Rectal smooth muscle tissue (tissue), 1 donor: ENCODE measurements around the gene STEAP1B.
"Not testable (repeated sequence)": the region's sequence is repeated elsewhere in the genome, so short reads cannot be mapped to it uniquely, and the experiment has no call there.

Experiments used
- H3K27ac ChIP-seq: one replicate; pipeline ENCODE4 v1.7.0; 2013; ENCODE audit warnings: low read depth, low read length, inconsistent platforms
- H3K27me3 ChIP-seq: one replicate; pipeline ENCODE4 v1.7.0; 2013; ENCODE audit warnings: low read length; ENCODE audit not compliant: control insufficient read depth, insufficient read depth
- H3K36me3 ChIP-seq: one replicate; pipeline ENCODE4 v1.7.0; 2013; ENCODE audit warnings: low read length; ENCODE audit not compliant: control insufficient read depth, insufficient read depth
- H3K4me1 ChIP-seq: one replicate; pipeline ENCODE4 v1.7.0; 2013; ENCODE audit warnings: low read length; ENCODE audit not compliant: control insufficient read depth, insufficient read depth
- H3K4me3 ChIP-seq: one replicate; pipeline ENCODE4 v1.7.0; 2013; ENCODE audit warnings: low read length
- H3K9ac ChIP-seq: one replicate; pipeline ENCODE4 v1.7.0; 2013; ENCODE audit warnings: low read length

Gene STEAP1B

DNA sequence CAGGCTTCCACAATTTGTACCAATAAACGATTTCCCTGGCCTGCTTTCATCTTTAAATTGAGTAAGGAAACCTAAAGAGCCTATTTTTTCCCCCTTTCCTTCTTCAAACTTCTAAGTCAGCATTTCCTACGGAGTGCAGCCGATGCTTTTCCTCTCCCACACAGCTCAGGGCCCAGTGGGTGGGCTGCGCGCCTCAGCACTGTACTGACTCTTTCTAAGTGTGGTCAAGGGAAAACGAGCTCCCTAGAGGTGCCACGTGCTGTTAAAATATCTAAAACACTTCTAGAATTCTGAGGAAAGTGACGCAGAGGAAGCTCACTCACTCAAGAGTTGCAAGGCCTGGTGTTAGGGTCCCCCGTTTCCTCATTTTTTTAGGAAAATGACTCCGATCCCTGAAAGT is 29.0 kb downstream of the STEAP1B start:
- Histone ChIP-seq H3K27me3 (no peaks in the 10 kb centered on the region), H3K4me1 (no peaks in the 10 kb centered on the region), H3K36me3 (no peaks in the 10 kb centered on the region), H3K4me3 (no peak overlapping the region), H3K9ac (no peak overlapping the region), H3K27ac (no peak overlapping the region)

DNA sequence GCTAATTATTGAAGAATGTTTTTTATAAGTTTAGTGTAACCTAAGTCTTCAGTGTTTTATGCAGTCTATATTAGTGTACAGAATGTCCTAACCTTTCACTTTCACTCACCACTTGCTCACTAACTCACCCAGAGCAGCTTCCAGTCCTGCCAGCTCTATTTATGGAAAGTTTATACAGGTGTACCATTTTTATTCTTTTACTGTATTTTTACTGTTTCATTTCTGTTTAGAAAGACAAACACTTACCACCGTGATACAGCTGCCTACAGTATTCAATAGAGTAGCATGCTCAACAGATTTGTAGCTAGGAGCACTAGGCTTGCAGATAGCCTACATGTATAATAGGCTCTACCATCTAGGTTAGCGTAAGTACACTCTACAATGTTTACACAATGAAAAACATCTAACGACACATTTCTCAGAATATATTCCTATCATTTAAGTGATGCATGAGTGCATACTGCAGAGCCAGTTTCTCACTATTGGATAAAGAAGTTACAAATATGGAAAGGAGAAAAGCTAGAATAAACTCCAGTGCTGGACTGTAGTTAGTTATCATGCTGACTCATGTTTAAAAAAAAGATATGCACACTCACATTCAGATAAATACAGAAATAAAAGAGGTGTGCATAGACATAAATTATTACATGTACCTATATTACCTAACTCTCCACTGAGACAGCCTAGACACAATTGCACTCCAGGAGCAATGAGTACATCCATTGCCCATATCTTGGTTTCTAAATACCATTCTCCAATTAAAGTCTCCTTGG is 30.4 kb downstream of the STEAP1B start:
- Histone ChIP-seq H3K27me3 (no peaks in the 10 kb centered on the region), H3K36me3 (no peaks in the 10 kb centered on the region), H3K9ac (no peak overlapping the region), H3K27ac (no peak overlapping the region), H3K4me1 (no peaks in the 10 kb centered on the region), H3K4me3 (no peak overlapping the region)

DNA sequence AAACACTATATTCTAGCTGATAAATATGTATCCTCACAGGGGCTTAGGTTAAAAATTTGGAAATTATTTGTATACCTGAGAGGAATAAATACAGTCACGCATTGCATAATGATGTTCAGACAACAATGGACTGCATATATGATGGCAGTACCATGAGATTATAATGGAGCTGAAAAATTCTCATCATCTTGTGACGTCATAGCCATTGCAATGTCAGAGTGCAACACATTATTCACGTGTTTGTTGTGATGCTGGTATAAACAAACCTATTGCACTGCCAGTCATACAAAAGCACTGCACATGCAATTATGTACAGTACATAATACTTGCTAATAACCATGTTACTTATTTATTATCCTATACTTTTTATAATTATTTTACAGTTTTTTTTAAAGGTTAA is 31.4 kb downstream of the STEAP1B start:
- Histone ChIP-seq H3K9ac (no peak overlapping the region), H3K27me3 (no peaks in the 10 kb centered on the region), H3K4me1 (no peaks in the 10 kb centered on the region)

DNA sequence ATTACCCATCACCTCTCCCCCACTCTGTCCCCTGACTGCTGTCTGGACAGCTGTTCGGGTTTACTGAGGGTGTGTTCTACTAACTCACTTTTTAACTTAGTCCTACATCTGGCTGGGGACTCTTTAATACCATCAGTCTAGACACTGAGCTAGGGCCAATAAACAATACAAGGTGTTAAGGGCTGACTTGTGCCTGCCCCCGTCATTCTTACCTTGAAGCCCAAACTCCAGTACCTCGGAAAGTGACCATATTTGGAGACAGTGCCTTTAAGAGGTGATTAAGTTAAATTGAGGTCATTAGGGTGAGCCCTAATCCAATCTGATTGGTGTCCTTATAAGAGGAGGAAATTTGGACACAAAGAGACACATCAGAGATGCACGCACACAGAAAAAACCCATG is 35.7 kb downstream of the STEAP1B start:
- H3K27ac ChIP-seq: no peak overlapping the region
- H3K9ac ChIP-seq: no peak overlapping the region
- no peaks in the 10 kb centered on the region for H3K4me1 ChIP-seq
- H3K36me3 ChIP-seq: no peaks in the 10 kb centered on the region
- H3K4me3 ChIP-seq: no peak overlapping the region
- H3K27me3 ChIP-seq: no peaks in the 10 kb centered on the region

More for the DNA sequence above, 31.4 kb downstream of the STEAP1B start:
- no peak overlapping the region for H3K27ac ChIP-seq
- H3K4me3 ChIP-seq: no peak overlapping the region
- no peaks in the 10 kb centered on the region for H3K36me3 ChIP-seq

DNA sequence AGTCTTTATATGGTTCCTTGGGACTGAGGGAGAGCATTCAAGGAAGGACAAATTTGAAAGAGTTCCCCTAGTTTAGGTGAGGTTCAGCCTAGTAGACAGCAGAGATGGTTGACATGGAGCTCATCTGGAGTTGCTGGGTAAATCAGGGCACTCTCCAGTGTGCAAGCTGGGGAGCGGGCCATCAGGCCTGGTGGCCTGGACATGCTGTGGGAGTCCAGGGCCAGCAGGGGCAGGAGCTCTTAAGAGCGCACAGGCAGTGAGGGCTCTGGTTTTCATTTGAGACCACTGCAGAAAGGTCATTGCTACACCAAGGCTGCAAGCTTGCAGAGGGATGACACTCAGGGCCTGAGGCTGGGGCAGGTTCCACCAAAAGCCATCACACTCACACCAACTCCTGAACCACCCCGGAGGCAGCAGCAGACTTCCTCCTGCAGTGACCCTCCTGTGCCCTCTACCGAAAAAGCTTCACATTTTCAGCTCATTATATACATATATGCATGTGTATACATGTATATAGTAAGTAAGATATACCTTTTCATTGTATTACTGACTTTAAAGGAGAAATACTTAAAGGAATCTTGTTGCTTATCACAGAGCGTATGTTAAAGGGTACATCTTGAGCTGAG is 39.5 kb downstream of the STEAP1B start:
- no peak overlapping the region for H3K27ac ChIP-seq
- H3K27me3 ChIP-seq: no peaks in the 10 kb centered on the region
- H3K36me3 ChIP-seq: no peaks in the 10 kb centered on the region
- H3K4me1 ChIP-seq: no peaks in the 10 kb centered on the region
- H3K9ac ChIP-seq: no peak overlapping the region
- H3K4me3 ChIP-seq: no peak overlapping the region

DNA sequence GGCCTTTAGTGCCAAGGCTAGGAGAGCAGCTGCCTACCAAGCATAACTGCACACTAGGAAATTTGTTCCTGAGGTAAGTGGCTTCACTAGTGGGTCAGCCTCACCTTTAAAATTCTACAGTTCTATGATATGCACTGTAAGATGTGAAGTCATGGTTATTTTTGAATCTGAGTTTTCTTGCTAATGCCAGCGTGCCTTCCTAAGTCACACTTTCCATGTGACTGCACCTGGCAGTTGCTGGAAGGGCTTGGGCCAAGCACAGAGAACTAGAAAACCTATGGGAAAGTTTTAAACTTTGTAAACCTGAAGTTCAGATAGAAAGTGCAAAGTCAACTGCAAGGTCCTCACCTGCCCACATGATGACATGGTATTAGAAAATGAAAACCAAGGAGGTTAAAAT is 42.5 kb downstream of the STEAP1B start:
- no peaks in the 10 kb centered on the region for H3K27me3 ChIP-seq
- H3K36me3 ChIP-seq: no peaks in the 10 kb centered on the region
- H3K4me3 ChIP-seq: no peak overlapping the region
- no peak overlapping the region for H3K9ac ChIP-seq
- no peaks in the 10 kb centered on the region for H3K4me1 ChIP-seq
- H3K27ac ChIP-seq: no peak overlapping the region

DNA sequence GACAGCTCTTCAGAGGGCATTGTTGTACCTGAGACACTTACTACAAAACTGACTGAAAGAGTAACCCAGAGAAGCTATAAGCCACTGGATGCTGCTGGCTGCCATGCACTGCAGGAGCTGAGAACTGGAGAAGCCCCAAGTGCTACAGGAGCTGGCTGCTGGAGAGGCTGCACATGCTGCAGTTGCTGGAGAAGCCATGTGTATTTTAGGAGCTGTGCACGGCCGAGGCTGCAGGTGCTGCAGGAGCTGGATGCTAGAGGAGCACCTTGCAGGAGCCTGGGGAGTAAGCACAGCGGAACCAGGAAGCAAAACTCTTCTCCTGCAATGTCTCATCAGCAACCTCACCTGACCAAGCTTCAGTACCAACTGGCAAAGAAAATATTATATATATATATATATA is 45.5 kb downstream of the STEAP1B start:
- Histone ChIP-seq H3K4me3 (no peak overlapping the region), H3K36me3 (no peaks in the 10 kb centered on the region), H3K27me3 (no peaks in the 10 kb centered on the region), H3K27ac (no peak overlapping the region), H3K9ac (no peak overlapping the region), H3K4me1 (no peaks in the 10 kb centered on the region)

DNA sequence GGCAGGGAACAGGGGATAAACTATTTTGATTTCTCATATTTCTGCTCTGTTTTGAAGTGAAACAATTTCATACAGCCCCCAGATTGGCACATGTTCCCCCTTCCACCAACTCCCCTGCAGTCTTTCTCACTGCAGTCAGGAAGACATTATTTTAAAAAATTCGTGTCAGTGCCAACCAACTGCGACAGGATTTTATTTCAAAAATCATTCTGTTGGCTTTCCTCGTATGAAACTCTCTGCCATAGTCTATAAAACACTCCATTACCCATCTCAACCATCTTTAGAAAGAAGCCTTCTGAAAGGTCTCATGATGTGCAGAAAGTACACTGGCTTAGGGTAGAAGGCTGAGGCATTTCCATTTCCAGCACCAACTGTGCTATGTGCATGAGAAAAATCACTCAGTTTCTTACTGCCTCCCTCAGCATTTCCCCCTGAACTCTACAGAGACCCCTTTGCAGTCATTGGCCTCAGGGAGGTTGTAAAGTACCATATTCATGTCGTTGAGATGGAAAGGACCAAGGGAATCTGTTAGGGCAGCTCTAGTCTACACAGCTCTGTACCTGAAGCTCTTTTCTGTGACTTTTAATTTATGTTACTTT is 46.9 kb downstream of the STEAP1B start:
- Histone ChIP-seq H3K4me3 (no peak overlapping the region), H3K27ac (no peak overlapping the region), H3K9ac (no peak overlapping the region)

DNA sequence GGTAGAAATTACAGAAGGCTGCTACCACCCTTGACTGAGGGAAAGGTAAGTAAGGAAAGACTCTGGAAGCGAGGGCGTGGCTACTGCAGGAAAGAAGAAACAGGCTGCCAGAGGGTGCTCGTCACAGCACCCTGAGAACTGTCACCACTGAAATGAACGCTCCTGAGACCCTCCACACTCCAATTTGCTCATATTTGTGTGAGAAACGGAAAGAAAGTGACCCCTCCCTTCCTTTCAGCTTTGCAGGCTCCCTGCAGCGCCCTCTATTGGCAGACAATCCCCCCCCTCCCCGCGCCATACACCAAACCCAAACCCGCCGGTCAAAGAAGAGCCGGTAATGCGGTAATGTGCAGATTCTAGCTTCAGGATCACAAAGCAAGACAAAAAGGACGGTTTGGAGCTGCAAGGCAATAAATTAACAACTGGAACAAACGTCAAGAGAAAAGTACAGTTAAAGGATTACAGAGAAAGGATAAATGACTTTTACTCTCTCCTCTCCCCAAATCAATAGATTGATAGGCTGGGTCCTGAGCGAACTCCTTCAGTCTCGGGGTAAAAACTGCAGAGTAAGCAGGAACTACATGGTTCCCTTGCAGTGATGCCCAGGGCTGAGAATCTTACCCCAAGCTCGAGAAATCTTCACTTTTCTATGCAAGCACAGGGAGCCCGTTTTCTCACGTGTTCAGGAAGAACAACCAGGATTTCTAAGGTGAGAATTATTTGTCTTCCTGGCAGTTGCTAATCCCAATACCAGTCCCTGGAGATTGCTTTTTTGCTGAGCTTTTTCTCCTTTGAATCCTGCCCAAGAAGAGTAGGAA is 47.6 kb downstream of the STEAP1B start:
- no peak overlapping the region for H3K9ac ChIP-seq
- no peaks in the 10 kb centered on the region for H3K4me1 ChIP-seq
- no peak overlapping the region for H3K27ac ChIP-seq
- H3K27me3 ChIP-seq: no peaks in the 10 kb centered on the region
- H3K36me3 ChIP-seq: no peaks in the 10 kb centered on the region
- H3K4me3 ChIP-seq: peak overlapping the region; percentile 56

More for the DNA sequence above, 46.9 kb downstream of the STEAP1B start:
- H3K4me1 ChIP-seq: no peaks in the 10 kb centered on the region
- H3K27me3 ChIP-seq: no peaks in the 10 kb centered on the region
- H3K36me3 ChIP-seq: no peaks in the 10 kb centered on the region

DNA sequence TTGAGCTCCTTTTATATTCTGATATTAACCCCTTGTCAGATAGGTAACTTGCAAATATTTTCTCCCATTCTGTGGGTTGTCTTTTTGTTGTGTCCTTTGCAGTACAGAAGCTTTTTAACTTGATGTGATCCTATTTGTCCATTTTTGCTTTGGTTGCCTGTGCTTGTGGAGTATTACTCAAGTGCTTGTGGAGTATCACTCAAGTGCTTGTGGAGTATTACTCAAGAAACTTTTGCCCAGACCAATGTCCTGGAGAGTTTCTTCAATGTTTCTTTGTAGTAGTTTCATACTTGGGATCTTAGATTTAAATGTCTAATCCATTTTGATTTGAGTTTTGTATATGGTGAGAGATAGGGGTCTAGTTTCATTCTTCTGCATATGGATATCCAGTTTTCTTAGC is 50.0 kb downstream of the STEAP1B start:
- H3K4me3 ChIP-seq, H3K9ac ChIP-seq, H3K27me3 ChIP-seq, H3K4me1 ChIP-seq, H3K27ac ChIP-seq, H3K36me3 ChIP-seq: not testable (repeated sequence)

DNA sequence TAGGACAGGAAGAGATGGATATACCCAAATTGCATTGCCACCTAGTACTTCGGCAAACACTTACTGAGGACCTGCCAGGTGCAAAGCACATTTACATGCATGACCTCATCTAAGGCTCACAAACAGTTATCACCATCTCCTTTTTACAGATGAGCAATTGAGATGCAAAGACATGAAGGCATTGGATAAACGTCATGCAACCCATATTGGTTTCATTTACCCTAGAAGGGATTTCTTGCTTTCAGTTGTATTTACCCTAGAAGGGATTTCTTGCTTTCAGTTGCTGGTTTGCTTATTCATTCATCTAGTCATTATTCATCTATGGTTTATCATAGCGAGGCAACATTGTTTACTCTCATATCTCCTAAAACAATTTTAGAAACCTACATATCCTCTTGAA is 52.2 kb downstream of the STEAP1B start:
- Histone ChIP-seq H3K27me3 (no peaks in the 10 kb centered on the region), H3K4me3 (no peak overlapping the region), H3K4me1 (no peaks in the 10 kb centered on the region), H3K27ac (no peak overlapping the region), H3K9ac (no peak overlapping the region), H3K36me3 (no peaks in the 10 kb centered on the region)

DNA sequence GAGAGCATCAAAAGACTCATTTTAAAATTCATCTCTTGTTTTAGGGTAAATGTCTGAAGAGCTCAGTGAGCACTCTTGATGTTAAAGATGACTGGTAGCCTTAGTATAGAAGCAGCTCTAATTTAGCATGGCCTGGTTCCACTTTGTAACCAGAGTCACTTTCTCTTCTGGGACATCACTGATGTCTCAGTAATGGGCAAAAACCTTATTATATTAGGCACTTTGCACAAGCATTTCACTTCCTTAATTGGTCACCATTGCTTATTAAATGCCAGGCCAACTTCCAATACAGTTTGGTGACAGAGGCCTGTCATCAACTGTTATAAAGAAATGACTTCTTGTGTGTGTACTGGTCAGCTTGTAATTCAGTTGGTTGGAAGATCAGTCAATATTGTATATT is 53.0 kb downstream of the STEAP1B start:
- H3K4me1 ChIP-seq: no peaks in the 10 kb centered on the region
- no peak overlapping the region for H3K4me3 ChIP-seq
- H3K27me3 ChIP-seq: no peaks in the 10 kb centered on the region
- H3K9ac ChIP-seq: no peak overlapping the region
- H3K27ac ChIP-seq: no peak overlapping the region
- no peaks in the 10 kb centered on the region for H3K36me3 ChIP-seq
